WTC11 (cell line): ENCODE measurements around the gene TRPM2. TPM values are rescaled to one million over a fixed set of nuclear protein-coding genes. Genes with fewer than 3 reads are reported as not detected.

Experiments used
- ATAC-seq: fragments of 200-7000 bp; cut with Tn5 transposase; 2 replicates; pipeline ENCODE4 v1.10.0; 2021; ENCODE audit warnings: mild to moderate bottlenecking, moderate library complexity
- CTCF ChIA-PET: fragments of 300-600 bp; sonication (Branson Sonifier 250); formaldehyde crosslinking; loops from one replicate; lab custom pipeline; 2021; ENCODE audit warnings: antibody characterized with exemption; lab: Charles Lee
- POLR2A ChIA-PET: fragments of 350-600 bp; sonication (Branson Sonifier 250); formaldehyde crosslinking; loops from one replicate; lab custom pipeline; 2021; ENCODE audit warnings: antibody characterized with exemption; lab: Charles Lee
- DNase-seq: peaks from one replicate; pipeline ENCODE4 v3.0.0; 2021; ENCODE audit warnings: low spot score
- H3K27ac Mint-ChIP-seq: 2 replicates; pipeline ENCODE4 v1.8.0; 2021; ENCODE audit warnings: mixed read lengths
- H3K27me3 Mint-ChIP-seq: 2 replicates; pipeline ENCODE4 v1.8.0; 2021; ENCODE audit warnings: low read depth, mild to moderate bottlenecking, moderate library complexity, mixed read lengths
- H3K36me3 Mint-ChIP-seq: 2 replicates; pipeline ENCODE4 v1.8.0; 2021; ENCODE audit warnings: mixed read lengths
- H3K4me1 Mint-ChIP-seq: 2 replicates; pipeline ENCODE4 v1.8.0; 2022; ENCODE audit warnings: mixed read lengths
- H3K4me3 Mint-ChIP-seq: 2 replicates; pipeline ENCODE4 v1.8.0; 2021; ENCODE audit warnings: mild to moderate bottlenecking, moderate library complexity, mixed read lengths
- H3K9me3 Mint-ChIP-seq: 2 replicates; pipeline ENCODE4 v1.8.0; 2021; ENCODE audit warnings: mixed read lengths
- FOXK1 ChIP-seq: sonication (generic); formaldehyde crosslinking; IDR thresholded peaks from 2 replicates; pipeline ENCODE4 v1.8.0; 2022; ENCODE audit warnings: mild to moderate bottlenecking, moderate library complexity, missing genetic modification reagents
- GRHL2 ChIP-seq: fragments of 250-450 bp; sonication (Bioruptor Pico); IDR thresholded peaks from 2 replicates; pipeline ENCODE4 v1.8.0; 2022; ENCODE audit warnings: mild to moderate bottlenecking, moderate library complexity; ENCODE audit not compliant: insufficient replicate concordance, severe bottlenecking
- NR1H2 ChIP-seq: sonication (generic); formaldehyde crosslinking; IDR thresholded peaks from 2 replicates; pipeline ENCODE4 v1.9.0; 2021; ENCODE audit warnings: mild to moderate bottlenecking, moderate library complexity, missing genetic modification reagents
- OVOL2 ChIP-seq: fragments of 250-450 bp; sonication (Bioruptor Pico); IDR thresholded peaks from 2 replicates; pipeline ENCODE4 v1.9.0; 2021; ENCODE audit warnings: mild to moderate bottlenecking, borderline replicate concordance
- SMAD3 ChIP-seq: sonication (generic); formaldehyde crosslinking; IDR thresholded peaks from 2 replicates; pipeline ENCODE4 v1.8.0; 2022; ENCODE audit warnings: missing genetic modification reagents, mild to moderate bottlenecking, borderline replicate concordance
- ZNF263 ChIP-seq: sonication (generic); formaldehyde crosslinking; IDR thresholded peaks from 2 replicates; pipeline ENCODE4 v1.8.1; 2022; ENCODE audit warnings: low read depth, mild to moderate bottlenecking, moderate library complexity, missing genetic modification reagents
- ZNF317 ChIP-seq: sonication (generic); formaldehyde crosslinking; IDR thresholded peaks from 2 replicates; pipeline ENCODE4 v1.8.1; 2023; ENCODE audit warnings: low read depth, mild to moderate bottlenecking, moderate library complexity, missing genetic modification reagents, borderline replicate concordance
- total RNA-seq: library from RNA; stranded (reverse); gene quantifications from 3 replicates; pipeline ENCODE4 v1.2.3, GENCODE V29; 2021
- TF ChIP-seq, protein P1 (sequence below): sonication (generic); formaldehyde crosslinking; IDR thresholded peaks from 2 replicates; pipeline ENCODE4 v1.8.0; 2023; ENCODE audit warnings: missing genetic modification reagents, mild to moderate bottlenecking, borderline replicate concordance
- TF ChIP-seq, protein P2 (sequence below): sonication (generic); formaldehyde crosslinking; IDR thresholded peaks from 2 replicates; pipeline ENCODE4 v1.8.1; 2023; ENCODE audit warnings: mild to moderate bottlenecking, missing genetic modification reagents, moderate library complexity
- TF ChIP-seq, protein P3 (sequence below): sonication (generic); formaldehyde crosslinking; IDR thresholded peaks from 2 replicates; pipeline ENCODE4 v1.8.1; 2022; ENCODE audit warnings: mild to moderate bottlenecking, missing genetic modification reagents, moderate library complexity, borderline replicate concordance
- TF ChIP-seq, protein P4 (sequence below): sonication (generic); formaldehyde crosslinking; IDR thresholded peaks from 2 replicates; pipeline ENCODE4 v1.8.0; 2022; ENCODE audit warnings: mild to moderate bottlenecking, missing genetic modification reagents
- TF ChIP-seq, protein P5 (sequence below): sonication (generic); formaldehyde crosslinking; IDR thresholded peaks from 2 replicates; pipeline ENCODE4 v1.8.0; 2022; ENCODE audit warnings: missing genetic modification reagents
- TF ChIP-seq, protein P6 (sequence below): fragments of 250-450 bp; sonication (Bioruptor Pico); IDR thresholded peaks from 2 replicates; pipeline ENCODE4 v2.1.2; 2022; ENCODE audit warnings: mild to moderate bottlenecking, moderate library complexity

TRPM2 gene
- total RNA-seq, 1 experiment from 2014 or later: 0.92 TPM

DNA sequence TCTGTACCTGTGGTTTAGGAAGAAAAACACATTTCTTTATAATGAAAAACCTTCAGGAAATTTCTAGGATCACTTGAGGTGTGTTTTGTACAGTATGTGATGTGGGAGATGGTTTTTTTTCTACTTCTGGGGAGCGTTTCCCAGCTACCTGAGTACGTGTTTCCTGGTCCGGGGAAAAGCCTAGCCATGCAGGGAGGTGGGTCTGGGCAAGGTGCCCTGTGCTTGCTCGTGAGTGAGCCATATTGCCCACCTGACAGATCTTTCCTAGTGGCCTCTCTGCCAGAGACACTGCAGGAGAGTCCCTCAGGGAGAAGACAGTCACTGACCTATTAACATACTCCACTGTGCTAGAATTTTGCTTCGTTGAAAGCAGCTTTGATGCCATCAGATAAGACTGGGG lies 41.3 kb downstream of the TRPM2 start:
- ChIA-PET CTCF (no interaction called here), POLR2A (interaction anchor here (0.6 to 0.8 kb wide), 2 partner anchors 25 to 200 kb away, joined by 3 read pairs; no protein-coding TSS in a partner anchor)
- H3K9me3 Mint-ChIP-seq: peaks cover 24% of the 10 kb centered on the region
- no peaks in the 10 kb centered on the region for H3K36me3 Mint-ChIP-seq
- H3K27ac Mint-ChIP-seq: no peak overlapping the region
- peaks cover 2% of the 10 kb centered on the region; the same call in 1 of the 2 replicates for H3K27me3 Mint-ChIP-seq
- TF ChIP-seq NR1H2 (no peak), GRHL2 (CRISPR knock-in tag) (no peak), FOXK1 (CRISPR knock-in tag) (no peak)
- TF ChIP-seq, protein P1, sequence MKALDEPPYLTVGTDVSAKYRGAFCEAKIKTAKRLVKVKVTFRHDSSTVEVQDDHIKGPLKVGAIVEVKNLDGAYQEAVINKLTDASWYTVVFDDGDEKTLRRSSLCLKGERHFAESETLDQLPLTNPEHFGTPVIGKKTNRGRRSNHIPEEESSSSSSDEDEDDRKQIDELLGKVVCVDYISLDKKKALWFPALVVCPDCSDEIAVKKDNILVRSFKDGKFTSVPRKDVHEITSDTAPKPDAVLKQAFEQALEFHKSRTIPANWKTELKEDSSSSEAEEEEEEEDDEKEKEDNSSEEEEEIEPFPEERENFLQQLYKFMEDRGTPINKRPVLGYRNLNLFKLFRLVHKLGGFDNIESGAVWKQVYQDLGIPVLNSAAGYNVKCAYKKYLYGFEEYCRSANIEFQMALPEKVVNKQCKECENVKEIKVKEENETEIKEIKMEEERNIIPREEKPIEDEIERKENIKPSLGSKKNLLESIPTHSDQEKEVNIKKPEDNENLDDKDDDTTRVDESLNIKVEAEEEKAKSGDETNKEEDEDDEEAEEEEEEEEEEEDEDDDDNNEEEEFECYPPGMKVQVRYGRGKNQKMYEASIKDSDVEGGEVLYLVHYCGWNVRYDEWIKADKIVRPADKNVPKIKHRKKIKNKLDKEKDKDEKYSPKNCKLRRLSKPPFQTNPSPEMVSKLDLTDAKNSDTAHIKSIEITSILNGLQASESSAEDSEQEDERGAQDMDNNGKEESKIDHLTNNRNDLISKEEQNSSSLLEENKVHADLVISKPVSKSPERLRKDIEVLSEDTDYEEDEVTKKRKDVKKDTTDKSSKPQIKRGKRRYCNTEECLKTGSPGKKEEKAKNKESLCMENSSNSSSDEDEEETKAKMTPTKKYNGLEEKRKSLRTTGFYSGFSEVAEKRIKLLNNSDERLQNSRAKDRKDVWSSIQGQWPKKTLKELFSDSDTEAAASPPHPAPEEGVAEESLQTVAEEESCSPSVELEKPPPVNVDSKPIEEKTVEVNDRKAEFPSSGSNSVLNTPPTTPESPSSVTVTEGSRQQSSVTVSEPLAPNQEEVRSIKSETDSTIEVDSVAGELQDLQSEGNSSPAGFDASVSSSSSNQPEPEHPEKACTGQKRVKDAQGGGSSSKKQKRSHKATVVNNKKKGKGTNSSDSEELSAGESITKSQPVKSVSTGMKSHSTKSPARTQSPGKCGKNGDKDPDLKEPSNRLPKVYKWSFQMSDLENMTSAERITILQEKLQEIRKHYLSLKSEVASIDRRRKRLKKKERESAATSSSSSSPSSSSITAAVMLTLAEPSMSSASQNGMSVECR (CRISPR knock-in tag): no peak
- TF ChIP-seq, protein P2, sequence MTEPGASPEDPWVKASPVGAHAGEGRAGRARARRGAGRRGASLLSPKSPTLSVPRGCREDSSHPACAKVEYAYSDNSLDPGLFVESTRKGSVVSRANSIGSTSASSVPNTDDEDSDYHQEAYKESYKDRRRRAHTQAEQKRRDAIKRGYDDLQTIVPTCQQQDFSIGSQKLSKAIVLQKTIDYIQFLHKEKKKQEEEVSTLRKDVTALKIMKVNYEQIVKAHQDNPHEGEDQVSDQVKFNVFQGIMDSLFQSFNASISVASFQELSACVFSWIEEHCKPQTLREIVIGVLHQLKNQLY (CRISPR knock-in tag): no peak
- no peak for DNase-seq
- H3K4me1 Mint-ChIP-seq: no peaks in the 10 kb centered on the region
- no peak for ATAC-seq
- H3K4me3 Mint-ChIP-seq: no peak overlapping the region

DNA sequence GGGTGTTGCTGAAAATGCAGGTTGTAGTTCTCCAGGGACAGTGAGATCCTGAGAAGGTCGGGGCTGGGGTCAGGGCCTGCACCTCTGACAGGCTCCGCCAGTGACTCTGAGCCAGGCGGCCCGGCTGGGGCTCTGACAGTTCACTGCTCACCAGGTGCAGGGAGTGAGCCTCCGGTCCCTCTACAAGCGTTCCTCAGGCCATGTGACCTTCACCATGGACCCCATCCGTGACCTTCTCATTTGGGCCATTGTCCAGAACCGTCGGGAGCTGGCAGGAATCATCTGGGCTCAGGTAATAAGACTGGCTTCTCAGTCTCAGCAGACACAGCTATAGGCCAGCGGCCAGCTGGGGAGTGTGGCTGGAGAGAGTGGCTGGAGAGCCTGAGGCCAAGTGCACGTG lies 41.8 kb downstream of the TRPM2 start:
- H3K9me3 Mint-ChIP-seq: peaks cover 20% of the 10 kb centered on the region
- no peaks in the 10 kb centered on the region for H3K4me1 Mint-ChIP-seq
- ATAC-seq (no peak), DNase-seq (no peak)
- no peak for TF ChIP-seq ZNF317 (CRISPR knock-in tag)
- TF ChIP-seq ZNF263 (CRISPR knock-in tag): no peak
- TF ChIP-seq, protein P3, sequence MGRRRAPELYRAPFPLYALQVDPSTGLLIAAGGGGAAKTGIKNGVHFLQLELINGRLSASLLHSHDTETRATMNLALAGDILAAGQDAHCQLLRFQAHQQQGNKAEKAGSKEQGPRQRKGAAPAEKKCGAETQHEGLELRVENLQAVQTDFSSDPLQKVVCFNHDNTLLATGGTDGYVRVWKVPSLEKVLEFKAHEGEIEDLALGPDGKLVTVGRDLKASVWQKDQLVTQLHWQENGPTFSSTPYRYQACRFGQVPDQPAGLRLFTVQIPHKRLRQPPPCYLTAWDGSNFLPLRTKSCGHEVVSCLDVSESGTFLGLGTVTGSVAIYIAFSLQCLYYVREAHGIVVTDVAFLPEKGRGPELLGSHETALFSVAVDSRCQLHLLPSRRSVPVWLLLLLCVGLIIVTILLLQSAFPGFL (CRISPR knock-in tag): no peak
- no peak for TF ChIP-seq SMAD3 (CRISPR knock-in tag)
- TF ChIP-seq, protein P4, sequence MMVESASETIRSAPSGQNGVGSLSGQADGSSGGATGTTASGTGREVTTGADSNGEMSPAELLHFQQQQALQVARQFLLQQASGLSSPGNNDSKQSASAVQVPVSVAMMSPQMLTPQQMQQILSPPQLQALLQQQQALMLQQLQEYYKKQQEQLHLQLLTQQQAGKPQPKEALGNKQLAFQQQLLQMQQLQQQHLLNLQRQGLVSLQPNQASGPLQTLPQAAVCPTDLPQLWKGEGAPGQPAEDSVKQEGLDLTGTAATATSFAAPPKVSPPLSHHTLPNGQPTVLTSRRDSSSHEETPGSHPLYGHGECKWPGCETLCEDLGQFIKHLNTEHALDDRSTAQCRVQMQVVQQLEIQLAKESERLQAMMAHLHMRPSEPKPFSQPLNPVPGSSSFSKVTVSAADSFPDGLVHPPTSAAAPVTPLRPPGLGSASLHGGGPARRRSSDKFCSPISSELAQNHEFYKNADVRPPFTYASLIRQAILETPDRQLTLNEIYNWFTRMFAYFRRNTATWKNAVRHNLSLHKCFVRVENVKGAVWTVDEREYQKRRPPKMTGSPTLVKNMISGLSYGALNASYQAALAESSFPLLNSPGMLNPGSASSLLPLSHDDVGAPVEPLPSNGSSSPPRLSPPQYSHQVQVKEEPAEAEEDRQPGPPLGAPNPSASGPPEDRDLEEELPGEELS (CRISPR knock-in tag): no peak
- no peak for TF ChIP-seq OVOL2 (CRISPR knock-in tag)
- TF ChIP-seq, protein P5, sequence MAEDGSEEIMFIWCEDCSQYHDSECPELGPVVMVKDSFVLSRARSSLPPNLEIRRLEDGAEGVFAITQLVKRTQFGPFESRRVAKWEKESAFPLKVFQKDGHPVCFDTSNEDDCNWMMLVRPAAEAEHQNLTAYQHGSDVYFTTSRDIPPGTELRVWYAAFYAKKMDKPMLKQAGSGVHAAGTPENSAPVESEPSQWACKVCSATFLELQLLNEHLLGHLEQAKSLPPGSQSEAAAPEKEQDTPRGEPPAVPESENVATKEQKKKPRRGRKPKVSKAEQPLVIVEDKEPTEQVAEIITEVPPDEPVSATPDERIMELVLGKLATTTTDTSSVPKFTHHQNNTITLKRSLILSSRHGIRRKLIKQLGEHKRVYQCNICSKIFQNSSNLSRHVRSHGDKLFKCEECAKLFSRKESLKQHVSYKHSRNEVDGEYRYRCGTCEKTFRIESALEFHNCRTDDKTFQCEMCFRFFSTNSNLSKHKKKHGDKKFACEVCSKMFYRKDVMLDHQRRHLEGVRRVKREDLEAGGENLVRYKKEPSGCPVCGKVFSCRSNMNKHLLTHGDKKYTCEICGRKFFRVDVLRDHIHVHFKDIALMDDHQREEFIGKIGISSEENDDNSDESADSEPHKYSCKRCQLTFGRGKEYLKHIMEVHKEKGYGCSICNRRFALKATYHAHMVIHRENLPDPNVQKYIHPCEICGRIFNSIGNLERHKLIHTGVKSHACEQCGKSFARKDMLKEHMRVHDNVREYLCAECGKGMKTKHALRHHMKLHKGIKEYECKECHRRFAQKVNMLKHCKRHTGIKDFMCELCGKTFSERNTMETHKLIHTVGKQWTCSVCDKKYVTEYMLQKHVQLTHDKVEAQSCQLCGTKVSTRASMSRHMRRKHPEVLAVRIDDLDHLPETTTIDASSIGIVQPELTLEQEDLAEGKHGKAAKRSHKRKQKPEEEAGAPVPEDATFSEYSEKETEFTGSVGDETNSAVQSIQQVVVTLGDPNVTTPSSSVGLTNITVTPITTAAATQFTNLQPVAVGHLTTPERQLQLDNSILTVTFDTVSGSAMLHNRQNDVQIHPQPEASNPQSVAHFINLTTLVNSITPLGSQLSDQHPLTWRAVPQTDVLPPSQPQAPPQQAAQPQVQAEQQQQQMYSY (CRISPR knock-in tag): no peak
- TF ChIP-seq, protein P1 (CRISPR knock-in tag): no peak
- TF ChIP-seq, protein P6, sequence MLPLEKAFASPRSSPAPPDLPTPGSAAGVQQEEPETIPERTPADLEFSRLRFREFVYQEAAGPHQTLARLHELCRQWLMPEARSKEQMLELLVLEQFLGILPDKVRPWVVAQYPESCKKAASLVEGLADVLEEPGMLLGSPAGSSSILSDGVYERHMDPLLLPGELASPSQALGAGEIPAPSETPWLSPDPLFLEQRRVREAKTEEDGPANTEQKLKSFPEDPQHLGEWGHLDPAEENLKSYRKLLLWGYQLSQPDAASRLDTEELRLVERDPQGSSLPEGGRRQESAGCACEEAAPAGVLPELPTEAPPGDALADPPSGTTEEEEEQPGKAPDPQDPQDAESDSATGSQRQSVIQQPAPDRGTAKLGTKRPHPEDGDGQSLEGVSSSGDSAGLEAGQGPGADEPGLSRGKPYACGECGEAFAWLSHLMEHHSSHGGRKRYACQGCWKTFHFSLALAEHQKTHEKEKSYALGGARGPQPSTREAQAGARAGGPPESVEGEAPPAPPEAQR (CRISPR knock-in tag): no peak
- H3K27me3 Mint-ChIP-seq: peaks cover 2% of the 10 kb centered on the region; the same call in 1 of the 2 replicates
- CTCF ChIA-PET: no interaction called here
- no peak overlapping the region for H3K27ac Mint-ChIP-seq
- POLR2A ChIA-PET: interaction anchor here (0.6 kb wide), 1 partner anchor 200 kb away, joined by 3 read pairs; no protein-coding TSS in a partner anchor
- no peak overlapping the region for H3K4me3 Mint-ChIP-seq
- no peaks in the 10 kb centered on the region for H3K36me3 Mint-ChIP-seq
